K562 (cell line): ENCODE data around the gene FAM180B. TPM values are rescaled to one million over a fixed set of nuclear protein-coding genes. Genes with fewer than 3 reads are reported as not detected.

ENCODE experiments used
- BCLAF1 ChIP-seq, 2 experiments: fragments of 450-650 bp in 1 of 2; IDR thresholded peaks; 2 replicates each; pipeline ENCODE4 v1.6.1; 2011 to 2017; ENCODE audit warnings: low read depth in 2 of 2, antibody characterized with exemption in 1 of 2, borderline replicate concordance in 1 of 2, low read length in 1 of 2, mild to moderate bottlenecking in 1 of 2, mixed read lengths in 1 of 2; ENCODE audit not compliant: control insufficient read depth in 1 of 2
- CREB3 ChIP-seq: fragments of 450-650 bp; conservative IDR thresholded peaks from 2 replicates; pipeline ENCODE4 v1.6.1; 2016; ENCODE audit warnings: missing genetic modification characterization, low read depth, mild to moderate bottlenecking, missing compliant biosample characterization, moderate library complexity
- NR0B1 ChIP-seq: fragments of 450-650 bp; IDR thresholded peaks from one replicate; pipeline ENCODE4 v1.6.1; 2018; ENCODE audit warnings: mild to moderate bottlenecking, moderate library complexity; ENCODE audit not compliant: partially characterized antibody
- THAP12 ChIP-seq: fragments of 250-450 bp; sonication (Bioruptor Pico); IDR thresholded peaks from 2 replicates; pipeline ENCODE4 v1.9.0; 2021; ENCODE audit warnings: mild to moderate bottlenecking, inconsistent platforms
- ZNF592 ChIP-seq: fragments of 450-650 bp; IDR thresholded peaks from 2 replicates; pipeline ENCODE4 v1.6.1; 2017; ENCODE audit warnings: antibody characterized with exemption, mild to moderate bottlenecking
- polyA plus RNA-seq, 8 experiments: library from polyadenylated mRNA; depleted of rRNA in 4 of 8; stranded (reverse) in 5 of 8; unstranded in 3 of 8; fragments of >200 nt; fragmentation: Nextera tagmentation in 2 of 8; fragmentation: Illumina TruSeq in 1 of 8; extraction: Ambion mirVana in 2 of 8; extraction: Trizol in 1 of 8; gene quantifications; 2 replicates each; pipeline versions ENCODE4 v1.2.1 to v1.2.3, GENCODE V29; 2011 to 2014; ENCODE audit warnings: inconsistent platforms in 1 of 8, missing spikeins in 1 of 8
- total RNA-seq, 7 experiments: library from RNA; depleted of rRNA in 6 of 7; stranded (reverse); fragments of >200 nt in 6 of 7; fragmentation: Illumina TruSeq in 2 of 7; extraction: Trizol in 2 of 7; gene quantifications; 2 replicates each; pipeline versions ENCODE4 v1.2.1 to v1.2.3, GENCODE V29; 2011 to 2021; ENCODE audit warnings: low replicate concordance in 1 of 7
- TF ChIP-seq, protein P1 (sequence below): sonication (generic); formaldehyde crosslinking; IDR thresholded peaks from 2 replicates; pipeline ENCODE4 v1.8.0; 2022; ENCODE audit warnings: mild to moderate bottlenecking, missing genetic modification reagents

The FAM180B gene
- total and polyA plus RNA-seq, 9 of the 15 experiments (the other 6 are each of a cell fraction or from before 2014, with no cell fraction given) = 0.05 to 0.14 TPM; not detected in 7

- TF ChIP-seq CREB3 (tag) (no peak), BCLAF1 (IDR thresholded peaks at IDR 0.05; ENCODE audit: borderline replicate concordance in 1 of 2, control insufficient read depth in 1 of 2, low read depth in 2 of 2, low read length in 1 of 2) (no peak), THAP12 (CRISPR knock-in tag) (peak; percentile 49; the same call in 1 of the 2 replicates), ZNF592 (peak; percentile 96), NR0B1 (no peak)
- TF ChIP-seq, protein P1, sequence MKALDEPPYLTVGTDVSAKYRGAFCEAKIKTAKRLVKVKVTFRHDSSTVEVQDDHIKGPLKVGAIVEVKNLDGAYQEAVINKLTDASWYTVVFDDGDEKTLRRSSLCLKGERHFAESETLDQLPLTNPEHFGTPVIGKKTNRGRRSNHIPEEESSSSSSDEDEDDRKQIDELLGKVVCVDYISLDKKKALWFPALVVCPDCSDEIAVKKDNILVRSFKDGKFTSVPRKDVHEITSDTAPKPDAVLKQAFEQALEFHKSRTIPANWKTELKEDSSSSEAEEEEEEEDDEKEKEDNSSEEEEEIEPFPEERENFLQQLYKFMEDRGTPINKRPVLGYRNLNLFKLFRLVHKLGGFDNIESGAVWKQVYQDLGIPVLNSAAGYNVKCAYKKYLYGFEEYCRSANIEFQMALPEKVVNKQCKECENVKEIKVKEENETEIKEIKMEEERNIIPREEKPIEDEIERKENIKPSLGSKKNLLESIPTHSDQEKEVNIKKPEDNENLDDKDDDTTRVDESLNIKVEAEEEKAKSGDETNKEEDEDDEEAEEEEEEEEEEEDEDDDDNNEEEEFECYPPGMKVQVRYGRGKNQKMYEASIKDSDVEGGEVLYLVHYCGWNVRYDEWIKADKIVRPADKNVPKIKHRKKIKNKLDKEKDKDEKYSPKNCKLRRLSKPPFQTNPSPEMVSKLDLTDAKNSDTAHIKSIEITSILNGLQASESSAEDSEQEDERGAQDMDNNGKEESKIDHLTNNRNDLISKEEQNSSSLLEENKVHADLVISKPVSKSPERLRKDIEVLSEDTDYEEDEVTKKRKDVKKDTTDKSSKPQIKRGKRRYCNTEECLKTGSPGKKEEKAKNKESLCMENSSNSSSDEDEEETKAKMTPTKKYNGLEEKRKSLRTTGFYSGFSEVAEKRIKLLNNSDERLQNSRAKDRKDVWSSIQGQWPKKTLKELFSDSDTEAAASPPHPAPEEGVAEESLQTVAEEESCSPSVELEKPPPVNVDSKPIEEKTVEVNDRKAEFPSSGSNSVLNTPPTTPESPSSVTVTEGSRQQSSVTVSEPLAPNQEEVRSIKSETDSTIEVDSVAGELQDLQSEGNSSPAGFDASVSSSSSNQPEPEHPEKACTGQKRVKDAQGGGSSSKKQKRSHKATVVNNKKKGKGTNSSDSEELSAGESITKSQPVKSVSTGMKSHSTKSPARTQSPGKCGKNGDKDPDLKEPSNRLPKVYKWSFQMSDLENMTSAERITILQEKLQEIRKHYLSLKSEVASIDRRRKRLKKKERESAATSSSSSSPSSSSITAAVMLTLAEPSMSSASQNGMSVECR (CRISPR knock-in tag) = peak; percentile 5; the same call in 1 of the 2 replicates
Measured at GRCh38 chr11:47565340-47566148, 20.9 kb upstream of the FAM180B start, which contains the start of gene PTPMT1 (continued).
